Astrocyte (in vitro differentiated cells and primary cell): ENCODE results near the gene FBLN2.

Experiments
- EZH2 ChIP-seq: IDR thresholded peaks from 2 replicates; pipeline ENCODE4 v1.6.1; 2012; ENCODE audit warnings: mild to moderate bottlenecking, low read length, inconsistent platforms; ENCODE audit not compliant: insufficient read depth
- TF ChIP-seq, protein P1 (sequence below): IDR thresholded peaks from 2 replicates; pipeline ENCODE4 v1.5.1; 2011; ENCODE audit warnings: low read depth, mild to moderate bottlenecking, inconsistent platforms, low read length, moderate library complexity; ENCODE audit not compliant: insufficient read depth

GRCh38 chr3:13636874-13637273 lies 87.9 kb downstream of the FBLN2 start:
- TF ChIP-seq, protein P1, sequence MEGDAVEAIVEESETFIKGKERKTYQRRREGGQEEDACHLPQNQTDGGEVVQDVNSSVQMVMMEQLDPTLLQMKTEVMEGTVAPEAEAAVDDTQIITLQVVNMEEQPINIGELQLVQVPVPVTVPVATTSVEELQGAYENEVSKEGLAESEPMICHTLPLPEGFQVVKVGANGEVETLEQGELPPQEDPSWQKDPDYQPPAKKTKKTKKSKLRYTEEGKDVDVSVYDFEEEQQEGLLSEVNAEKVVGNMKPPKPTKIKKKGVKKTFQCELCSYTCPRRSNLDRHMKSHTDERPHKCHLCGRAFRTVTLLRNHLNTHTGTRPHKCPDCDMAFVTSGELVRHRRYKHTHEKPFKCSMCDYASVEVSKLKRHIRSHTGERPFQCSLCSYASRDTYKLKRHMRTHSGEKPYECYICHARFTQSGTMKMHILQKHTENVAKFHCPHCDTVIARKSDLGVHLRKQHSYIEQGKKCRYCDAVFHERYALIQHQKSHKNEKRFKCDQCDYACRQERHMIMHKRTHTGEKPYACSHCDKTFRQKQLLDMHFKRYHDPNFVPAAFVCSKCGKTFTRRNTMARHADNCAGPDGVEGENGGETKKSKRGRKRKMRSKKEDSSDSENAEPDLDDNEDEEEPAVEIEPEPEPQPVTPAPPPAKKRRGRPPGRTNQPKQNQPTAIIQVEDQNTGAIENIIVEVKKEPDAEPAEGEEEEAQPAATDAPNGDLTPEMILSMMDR = no peak
- no peak for TF ChIP-seq EZH2
